Measurements from ENCODE around the gene TCFL5. TPM values are rescaled to one million over a fixed set of nuclear protein-coding genes. Genes with fewer than 3 reads are reported as not detected.
A peak's percentile ranks its signal among the peaks of the same experiment; 100 is the strongest.
"Not testable (repeated sequence)": the region's sequence is repeated elsewhere in the genome, so short reads cannot be mapped to it uniquely, and the experiment has no call there.

TCFL5 gene
- total RNA-seq, 2 experiments from 2014 or later, result 9.3 to 10.1 TPM

DNA sequence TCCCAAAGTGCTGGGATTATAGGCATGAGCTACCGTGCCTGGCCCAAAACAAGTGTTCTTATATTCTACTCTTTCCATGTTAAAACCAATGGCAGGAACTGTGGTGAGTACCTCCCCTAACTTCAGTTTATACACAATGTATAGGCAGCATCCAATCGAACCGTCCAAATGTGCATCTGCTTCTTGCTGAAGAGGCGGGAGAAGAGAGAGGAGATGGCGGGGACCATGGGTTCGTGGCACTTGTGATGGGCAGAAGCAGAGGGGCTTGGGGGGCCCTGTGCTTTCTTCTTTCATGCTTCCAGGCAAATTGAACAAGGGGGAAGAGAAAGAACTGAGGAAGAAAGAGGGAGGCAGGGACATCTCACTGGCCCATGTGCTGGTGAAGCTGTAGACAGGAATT is 11.2 kb upstream of the TCFL5 start:
- ATAC-seq (ENCODE audit: low read depth) (no peak), DNase-seq (no peak)
- POLR2A ChIA-PET, result no interaction called here
- peaks cover 5% of the 10 kb centered on the region for H3K27me3 Mint-ChIP-seq
- H3K9me3 Mint-ChIP-seq, result no peaks in the 10 kb centered on the region
- no peaks in the 10 kb centered on the region for H3K36me3 Mint-ChIP-seq
- H3K4me1 Mint-ChIP-seq, result peaks cover 10% of the 10 kb centered on the region
- no peak overlapping the region for H3K27ac Mint-ChIP-seq
- H3K4me3 Mint-ChIP-seq, result no peak overlapping the region

DNA sequence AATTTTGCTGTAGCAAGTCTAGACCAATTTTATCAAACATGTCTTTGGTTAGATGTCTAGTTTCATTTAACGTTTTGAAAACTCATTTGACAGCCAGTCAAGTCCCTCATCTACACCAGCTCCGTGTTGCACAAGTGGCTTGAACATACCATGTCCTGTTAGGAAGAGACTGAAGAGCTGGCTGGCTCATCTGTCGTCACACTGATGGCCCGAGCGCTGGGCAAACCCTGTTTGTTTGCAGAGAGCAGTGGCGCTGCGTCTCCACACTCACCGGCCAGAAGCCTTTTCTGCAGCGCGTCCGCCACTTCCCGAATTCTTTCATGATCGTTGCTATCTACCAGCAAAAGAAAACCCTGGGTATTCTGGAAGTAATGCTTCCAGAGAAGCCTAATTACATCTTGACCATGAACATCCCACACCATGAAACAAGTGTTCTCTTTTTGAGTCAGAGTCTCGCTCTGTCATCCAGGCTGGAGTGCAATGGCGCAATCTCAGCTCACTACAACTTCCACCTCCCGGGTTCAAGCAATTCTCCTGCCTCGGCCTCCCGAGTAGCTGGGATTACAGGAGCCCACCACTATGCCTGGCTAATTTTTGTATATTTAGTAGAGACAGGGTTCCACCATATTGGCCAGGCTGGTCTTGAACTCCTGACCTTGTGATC is 10.7 kb upstream of the TCFL5 start:
- Mint-ChIP-seq H3K27me3 (peaks cover 7% of the 10 kb centered on the region), H3K4me1 (peaks cover 10% of the 10 kb centered on the region), H3K36me3 (no peaks in the 10 kb centered on the region), H3K9me3 (no peaks in the 10 kb centered on the region), H3K27ac (no peak overlapping the region), H3K4me3 (no peak overlapping the region)
- DNase-seq, result no peak
- ATAC-seq (ENCODE audit: low read depth), result no peak
- POLR2A ChIA-PET, result no interaction called here

- Mint-ChIP-seq H3K9me3 (no peaks in the 10 kb centered on the region), H3K27me3 (peaks cover 26% of the 10 kb centered on the region), H3K4me1 (peaks cover 10% of the 10 kb centered on the region), H3K4me3 (no peak overlapping the region), H3K36me3 (no peaks in the 10 kb centered on the region), H3K27ac (no peak overlapping the region)
- DNase-seq (no peak), ATAC-seq (ENCODE audit: low read depth) (no peak)
- POLR2A ChIA-PET, result no interaction called here
These were observed 2.6 kb upstream of the TCFL5 start for GRCh38 chr20:62864207-62864606.

GRCh38 chr20:62860924-62861691 is 514 bp downstream of the TCFL5 start:
- no peak overlapping the region for H3K27ac Mint-ChIP-seq
- H3K9me3 Mint-ChIP-seq, result no peaks in the 10 kb centered on the region
- peaks cover 18% of the 10 kb centered on the region for H3K27me3 Mint-ChIP-seq
- POLR2A ChIA-PET, result interaction anchor here (0.9 to 1.5 kb wide), 4 partner anchors 26 to 67 kb away, joined by 3 to 4 read pairs (median 4); partner anchors contain the start of gene DIDO1
- peaks cover 6% of the 10 kb centered on the region for H3K36me3 Mint-ChIP-seq
- H3K4me3 Mint-ChIP-seq, result peak overlapping the region; percentile 37
- H3K4me1 Mint-ChIP-seq, result peaks cover 13% of the 10 kb centered on the region
- peak; percentile 40 for ATAC-seq (ENCODE audit: low read depth)
- DNase-seq, result peak; percentile 50

DNA sequence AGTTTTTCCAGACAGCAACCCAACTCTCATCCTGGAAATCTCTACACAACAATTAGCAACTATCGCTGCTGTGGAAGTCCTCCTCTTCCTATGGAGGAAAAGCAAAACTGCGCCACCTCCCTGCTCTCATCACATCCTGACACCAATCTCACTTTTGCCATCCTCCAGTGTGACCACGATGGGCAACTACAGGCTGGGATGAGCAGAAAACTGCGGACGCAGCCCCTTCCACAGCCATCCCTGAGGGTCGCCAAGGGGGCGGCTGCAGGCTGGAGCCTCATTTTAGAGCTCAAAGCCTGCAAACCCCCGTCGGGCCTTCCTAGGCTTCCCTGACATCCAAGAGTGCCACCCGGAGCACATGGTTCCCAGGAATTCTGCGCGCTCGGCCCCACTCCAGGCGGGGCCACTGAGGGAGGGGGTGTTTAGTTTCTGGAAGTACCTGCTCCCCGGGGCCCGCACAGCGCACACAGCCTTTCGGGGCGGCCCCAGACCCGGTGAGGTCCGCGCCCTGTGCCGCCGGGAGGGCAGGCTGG is 1.2 kb downstream of the TCFL5 start:
- ATAC-seq (ENCODE audit: low read depth) (peak; percentile 6), DNase-seq (no peak)
- no peak overlapping the region for H3K27ac Mint-ChIP-seq
- peak overlapping the region; percentile 59 for H3K4me3 Mint-ChIP-seq
- no peaks in the 10 kb centered on the region for H3K9me3 Mint-ChIP-seq
- H3K4me1 Mint-ChIP-seq, result peaks cover 13% of the 10 kb centered on the region
- peaks cover 6% of the 10 kb centered on the region for H3K36me3 Mint-ChIP-seq
- peaks cover 17% of the 10 kb centered on the region for H3K27me3 Mint-ChIP-seq
- POLR2A ChIA-PET, result interaction anchor here (1.3 to 1.5 kb wide), 2 partner anchors 27 to 65 kb away, joined by 4 read pairs; partner anchors contain the start of gene DIDO1

DNA sequence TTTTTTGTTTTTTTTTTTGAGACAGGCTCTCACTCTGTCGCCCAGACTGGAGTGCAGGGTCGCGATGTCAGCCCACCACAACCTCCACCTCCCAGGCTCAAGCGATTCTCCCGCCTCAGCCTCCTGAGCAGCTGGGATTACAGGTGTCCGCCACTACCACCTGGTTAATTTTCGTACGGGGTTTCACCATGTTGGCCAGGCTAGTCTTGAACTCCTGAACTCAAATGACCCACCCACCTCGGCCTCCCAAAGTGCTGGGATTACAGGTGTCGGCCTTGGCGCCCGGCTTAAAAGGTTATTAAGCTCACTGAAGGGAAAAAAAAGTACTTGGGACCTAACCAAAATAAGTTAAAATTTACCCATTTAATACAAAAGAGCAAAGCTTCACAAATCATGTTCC is 1.9 kb downstream of the TCFL5 start:
- POLR2A ChIA-PET, result no interaction called here

DNA sequence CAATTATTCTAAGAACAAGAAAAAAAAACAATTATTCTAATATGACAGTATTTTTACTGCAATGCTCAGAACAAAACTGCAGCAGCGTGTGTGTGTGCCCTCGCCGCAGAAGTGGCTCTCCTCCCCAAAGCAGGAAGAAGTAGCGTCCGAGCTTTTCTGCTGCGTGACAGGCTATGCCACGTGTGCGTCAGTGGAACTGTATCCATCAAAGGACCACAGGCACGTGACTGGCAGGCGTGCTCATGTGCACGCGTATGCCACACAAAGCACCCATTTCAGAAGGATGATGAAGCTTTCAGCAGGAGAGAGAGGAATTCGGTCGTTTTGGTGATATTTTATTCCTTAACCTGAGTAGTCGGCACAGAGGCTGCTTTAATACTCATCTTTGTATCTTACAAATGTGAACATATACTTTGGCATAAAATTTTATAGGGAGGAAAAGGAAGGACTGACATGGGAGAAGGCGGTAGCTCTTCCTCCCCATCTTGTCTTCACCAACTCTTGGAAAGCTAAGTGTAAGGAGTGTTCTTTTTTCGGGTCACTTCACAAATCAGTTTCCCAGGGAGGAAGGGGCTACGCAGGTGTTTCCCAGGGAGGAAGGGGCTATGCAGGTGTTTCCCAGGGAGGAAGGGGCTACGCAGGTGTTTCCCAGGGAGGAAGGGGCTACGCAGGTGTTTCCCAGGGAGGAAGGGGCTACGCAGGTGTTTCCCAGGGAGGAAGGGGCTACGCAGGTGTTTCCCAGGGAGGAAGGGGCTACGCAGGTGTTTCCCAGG is 3.4 kb downstream of the TCFL5 start:
- Mint-ChIP-seq H3K4me3 (no peak overlapping the region), H3K9me3 (no peaks in the 10 kb centered on the region), H3K4me1 (peaks cover 14% of the 10 kb centered on the region), H3K36me3 (peaks cover 11% of the 10 kb centered on the region), H3K27ac (no peak overlapping the region), H3K27me3 (peaks cover 13% of the 10 kb centered on the region)
- POLR2A ChIA-PET, result interaction anchor here (0.8 kb wide), 2 partner anchors 12 to 27 kb away, joined by 3 read pairs; no protein-coding TSS in a partner anchor
- ATAC-seq (ENCODE audit: low read depth) (no peak), DNase-seq (no peak)

More for the DNA sequence above, 1.9 kb downstream of the TCFL5 start:
- ATAC-seq (ENCODE audit: low read depth) (no peak), DNase-seq (no peak)
- H3K9me3 Mint-ChIP-seq, result no peaks in the 10 kb centered on the region
- peaks cover 16% of the 10 kb centered on the region for H3K27me3 Mint-ChIP-seq
- peak overlapping the region; percentile 59 for H3K4me3 Mint-ChIP-seq
- peaks cover 8% of the 10 kb centered on the region for H3K36me3 Mint-ChIP-seq
- no peak overlapping the region for H3K27ac Mint-ChIP-seq
- H3K4me1 Mint-ChIP-seq, result peaks cover 13% of the 10 kb centered on the region

GRCh38 chr20:62856931-62857619 is 4.5 kb downstream of the TCFL5 start:
- POLR2A ChIA-PET, result no interaction called here
- Mint-ChIP-seq H3K4me3 (no peak overlapping the region), H3K4me1 (peaks cover 13% of the 10 kb centered on the region), H3K27me3 (peaks cover 5% of the 10 kb centered on the region), H3K9me3 (no peaks in the 10 kb centered on the region), H3K27ac (no peak overlapping the region), H3K36me3 (peaks cover 19% of the 10 kb centered on the region)
- ATAC-seq (ENCODE audit: low read depth) (no peak), DNase-seq (no peak)

GRCh38 chr20:62855120-62855519 is 6.5 kb downstream of the TCFL5 start:
- POLR2A ChIA-PET, result no interaction called here
- peaks cover 9% of the 10 kb centered on the region for H3K4me1 Mint-ChIP-seq
- no peak overlapping the region for H3K27ac Mint-ChIP-seq
- no peak for DNase-seq
- no peaks in the 10 kb centered on the region for H3K27me3 Mint-ChIP-seq
- no peak overlapping the region for H3K4me3 Mint-ChIP-seq
- ATAC-seq (ENCODE audit: low read depth), result no peak
- H3K9me3 Mint-ChIP-seq, result no peaks in the 10 kb centered on the region
- peaks cover 19% of the 10 kb centered on the region for H3K36me3 Mint-ChIP-seq

DNA sequence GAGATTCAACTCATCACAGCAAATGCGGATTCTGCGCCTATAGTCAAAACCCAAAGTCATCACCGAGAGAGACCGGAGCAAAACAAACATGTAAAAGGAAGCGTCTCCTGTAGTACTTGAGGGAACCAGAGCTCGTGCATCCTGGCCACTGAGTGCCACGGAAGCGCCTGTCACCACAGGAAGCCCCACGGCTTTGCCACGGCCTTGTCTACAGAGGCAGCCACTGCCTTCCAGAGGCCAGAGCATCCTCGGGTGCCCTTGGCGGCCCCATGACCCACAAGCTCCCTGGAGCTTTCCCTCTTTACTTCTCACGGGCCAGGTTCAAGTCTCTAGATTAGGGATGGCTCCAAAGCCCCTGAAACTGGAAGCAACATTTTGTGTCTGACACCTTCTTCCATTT is 7.5 kb downstream of the TCFL5 start:
- POLR2A ChIA-PET, result no interaction called here
- Mint-ChIP-seq H3K27ac (no peak overlapping the region), H3K4me1 (peaks cover 7% of the 10 kb centered on the region), H3K27me3 (no peaks in the 10 kb centered on the region), H3K36me3 (peaks cover 21% of the 10 kb centered on the region), H3K4me3 (no peak overlapping the region), H3K9me3 (no peaks in the 10 kb centered on the region)
- no peak for ATAC-seq (ENCODE audit: low read depth)
- no peak for DNase-seq

GRCh38 chr20:62853304-62853703 is 8.3 kb downstream of the TCFL5 start:
- H3K9me3 Mint-ChIP-seq; H3K4me3 Mint-ChIP-seq; POLR2A ChIA-PET; ATAC-seq (ENCODE audit: low read depth); H3K27ac Mint-ChIP-seq; H3K27me3 Mint-ChIP-seq; H3K4me1 Mint-ChIP-seq; DNase-seq: not testable (repeated sequence)
- peaks cover 21% of the 10 kb centered on the region for H3K36me3 Mint-ChIP-seq

DNA sequence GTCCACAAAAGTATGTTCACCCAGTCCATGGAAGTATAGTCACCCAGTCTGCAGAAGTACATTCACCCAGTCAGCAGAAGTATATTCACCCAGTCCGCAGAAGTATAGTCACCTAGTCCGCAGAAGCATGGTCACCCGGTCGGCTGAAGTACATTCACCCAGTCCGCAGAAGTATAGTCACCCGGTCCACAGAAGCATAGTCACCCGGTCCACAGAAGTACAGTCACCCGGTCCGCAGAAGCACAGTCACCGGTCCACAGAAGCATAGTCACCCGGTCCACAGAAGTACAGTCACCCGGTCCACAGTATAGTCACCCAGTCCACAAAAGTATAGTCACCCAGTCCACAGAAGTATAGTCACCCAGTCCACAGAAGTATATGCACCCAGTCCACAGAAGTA is 8.8 kb downstream of the TCFL5 start:
- POLR2A ChIA-PET, result no interaction called here
- ATAC-seq (ENCODE audit: low read depth) (no peak), DNase-seq (no peak)
- H3K27ac Mint-ChIP-seq, result no peak overlapping the region
- peaks cover 21% of the 10 kb centered on the region for H3K36me3 Mint-ChIP-seq
- no peaks in the 10 kb centered on the region for H3K9me3 Mint-ChIP-seq
- H3K4me3 Mint-ChIP-seq, result no peak overlapping the region
- H3K27me3 Mint-ChIP-seq, result no peaks in the 10 kb centered on the region
- peaks cover 5% of the 10 kb centered on the region for H3K4me1 Mint-ChIP-seq

GRCh38 chr20:62852196-62852595 is 9.4 kb downstream of the TCFL5 start:
- no peak for ATAC-seq (ENCODE audit: low read depth)
- DNase-seq, result no peak
- H3K4me3 Mint-ChIP-seq, result no peak overlapping the region
- no peak overlapping the region for H3K27ac Mint-ChIP-seq
- peaks cover 5% of the 10 kb centered on the region for H3K4me1 Mint-ChIP-seq
- POLR2A ChIA-PET, result no interaction called here
- peaks cover 20% of the 10 kb centered on the region for H3K36me3 Mint-ChIP-seq
- no peaks in the 10 kb centered on the region for H3K27me3 Mint-ChIP-seq
- no peaks in the 10 kb centered on the region for H3K9me3 Mint-ChIP-seq
